Measurements from ENCODE around the gene TLCD2. TPM values are rescaled to one million over a fixed set of nuclear protein-coding genes. Genes with fewer than 3 reads are reported as not detected.

TLCD2 gene
- total RNA-seq, 1 donor from 2014 or later, result 12.7 TPM

DNA sequence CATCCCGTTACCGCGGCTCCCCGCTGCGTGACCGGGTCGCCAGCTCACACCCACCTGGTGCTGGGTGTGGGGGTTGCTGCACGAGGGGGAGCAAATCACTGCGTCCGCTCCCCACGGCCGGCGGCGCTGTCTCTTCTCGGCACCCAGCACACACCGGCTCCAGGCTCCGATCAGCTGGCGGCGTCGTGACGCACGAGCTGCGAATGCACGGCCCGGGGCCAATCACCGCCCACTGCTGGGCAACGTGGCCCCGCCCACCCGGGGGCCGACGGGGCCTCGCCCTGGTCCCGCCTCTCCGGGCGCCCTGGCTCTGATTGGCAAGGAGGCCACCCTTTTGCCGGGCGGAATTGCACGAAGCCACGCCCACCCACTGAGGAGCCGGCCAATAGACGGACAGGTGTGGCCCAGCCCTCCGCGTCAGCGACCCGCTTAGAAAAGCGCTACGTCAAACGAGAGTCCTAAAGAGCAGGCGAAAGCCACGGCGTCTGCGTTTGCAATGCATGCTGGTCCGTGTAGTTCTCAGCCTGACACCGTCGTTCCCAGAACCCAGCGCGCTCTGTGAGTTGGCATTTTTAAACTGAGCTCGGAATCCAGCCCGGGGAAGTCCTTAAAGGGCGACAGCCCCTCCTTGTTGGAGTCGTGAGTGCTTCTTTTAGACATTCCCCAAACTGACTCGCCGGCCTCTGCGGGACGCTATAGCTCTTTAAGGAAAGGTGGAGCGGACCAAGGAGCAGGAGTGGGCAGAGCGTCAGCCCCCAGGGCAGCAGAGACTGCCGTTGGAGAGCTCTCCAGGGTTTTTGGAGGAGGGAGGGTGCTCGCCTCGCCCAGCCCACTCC, 6.1 kb upstream of the TLCD2 start:
- TF ChIP-seq, protein P1, sequence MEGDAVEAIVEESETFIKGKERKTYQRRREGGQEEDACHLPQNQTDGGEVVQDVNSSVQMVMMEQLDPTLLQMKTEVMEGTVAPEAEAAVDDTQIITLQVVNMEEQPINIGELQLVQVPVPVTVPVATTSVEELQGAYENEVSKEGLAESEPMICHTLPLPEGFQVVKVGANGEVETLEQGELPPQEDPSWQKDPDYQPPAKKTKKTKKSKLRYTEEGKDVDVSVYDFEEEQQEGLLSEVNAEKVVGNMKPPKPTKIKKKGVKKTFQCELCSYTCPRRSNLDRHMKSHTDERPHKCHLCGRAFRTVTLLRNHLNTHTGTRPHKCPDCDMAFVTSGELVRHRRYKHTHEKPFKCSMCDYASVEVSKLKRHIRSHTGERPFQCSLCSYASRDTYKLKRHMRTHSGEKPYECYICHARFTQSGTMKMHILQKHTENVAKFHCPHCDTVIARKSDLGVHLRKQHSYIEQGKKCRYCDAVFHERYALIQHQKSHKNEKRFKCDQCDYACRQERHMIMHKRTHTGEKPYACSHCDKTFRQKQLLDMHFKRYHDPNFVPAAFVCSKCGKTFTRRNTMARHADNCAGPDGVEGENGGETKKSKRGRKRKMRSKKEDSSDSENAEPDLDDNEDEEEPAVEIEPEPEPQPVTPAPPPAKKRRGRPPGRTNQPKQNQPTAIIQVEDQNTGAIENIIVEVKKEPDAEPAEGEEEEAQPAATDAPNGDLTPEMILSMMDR (IDR thresholded peaks at IDR 0.05), result peak; percentile 12
- H3K4me1 ChIP-seq, result peaks cover 50% of the 10 kb centered on the region
- intact Hi-C loops (cut with DNase I), result loop anchor here (10.0 kb wide), 2 partner anchors 69 to 109 kb away; partner anchors contain the start of gene SMYD4

DNA sequence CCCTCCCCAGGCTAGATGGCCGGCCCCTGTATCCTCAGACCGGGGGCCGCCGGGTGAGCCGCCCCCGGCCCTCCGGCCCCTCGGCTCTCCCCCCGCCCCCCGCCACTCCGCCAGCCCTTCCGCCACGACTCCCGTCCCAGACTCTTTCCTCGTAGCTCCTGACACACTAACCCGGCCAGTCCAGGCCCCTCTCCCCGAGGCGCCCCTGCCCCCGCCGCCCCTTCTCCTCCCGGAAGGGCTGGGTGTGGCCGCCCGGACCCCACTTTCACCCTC, 5.6 kb upstream of the TLCD2 start:
- peaks cover 50% of the 10 kb centered on the region for H3K4me1 ChIP-seq
- no peaks in the 10 kb centered on the region for H3K27me3 ChIP-seq
- H3K4me3 ChIP-seq, result peak overlapping the region; percentile 90
- H3K27ac ChIP-seq, result peak overlapping the region; percentile 98
- TF ChIP-seq, protein P1 (IDR thresholded peaks at IDR 0.05), result no peak
- H3K36me3 ChIP-seq, result peaks cover 32% of the 10 kb centered on the region
- intact Hi-C loops (cut with DNase I), result loop anchor here (10.0 kb wide), 2 partner anchors 69 to 109 kb away; partner anchors contain the start of gene SMYD4
- no peaks in the 10 kb centered on the region for H3K9me3 ChIP-seq
- DNase-seq (no peak), ATAC-seq (no peak)

More for the DNA sequence above, 6.1 kb upstream of the TLCD2 start:
- H3K36me3 ChIP-seq, result peaks cover 29% of the 10 kb centered on the region
- peak; percentile 100 for DNase-seq
- no peaks in the 10 kb centered on the region for H3K9me3 ChIP-seq
- peak overlapping the region; percentile 90 for H3K4me3 ChIP-seq
- H3K27me3 ChIP-seq, result no peaks in the 10 kb centered on the region
- H3K27ac ChIP-seq, result peak overlapping the region; percentile 98
- ATAC-seq, result peak; percentile 84

GRCh38 chr17:1714980-1715802, 5.0 kb upstream of the TLCD2 start:
- peak; percentile 93 for DNase-seq
- peak; percentile 49 for ATAC-seq
- Histone ChIP-seq H3K27me3 (no peaks in the 10 kb centered on the region), H3K36me3 (peaks cover 32% of the 10 kb centered on the region), H3K4me1 (peaks cover 50% of the 10 kb centered on the region), H3K4me3 (peak overlapping the region; percentile 90), H3K9me3 (no peaks in the 10 kb centered on the region), H3K27ac (peak overlapping the region; percentile 98)
- intact Hi-C loops (cut with DNase I), result loop anchor here (10.0 kb wide), 2 partner anchors 70 to 110 kb away; partner anchors contain the start of gene SMYD4
- TF ChIP-seq, protein P1 (IDR thresholded peaks at IDR 0.05), result no peak

DNA sequence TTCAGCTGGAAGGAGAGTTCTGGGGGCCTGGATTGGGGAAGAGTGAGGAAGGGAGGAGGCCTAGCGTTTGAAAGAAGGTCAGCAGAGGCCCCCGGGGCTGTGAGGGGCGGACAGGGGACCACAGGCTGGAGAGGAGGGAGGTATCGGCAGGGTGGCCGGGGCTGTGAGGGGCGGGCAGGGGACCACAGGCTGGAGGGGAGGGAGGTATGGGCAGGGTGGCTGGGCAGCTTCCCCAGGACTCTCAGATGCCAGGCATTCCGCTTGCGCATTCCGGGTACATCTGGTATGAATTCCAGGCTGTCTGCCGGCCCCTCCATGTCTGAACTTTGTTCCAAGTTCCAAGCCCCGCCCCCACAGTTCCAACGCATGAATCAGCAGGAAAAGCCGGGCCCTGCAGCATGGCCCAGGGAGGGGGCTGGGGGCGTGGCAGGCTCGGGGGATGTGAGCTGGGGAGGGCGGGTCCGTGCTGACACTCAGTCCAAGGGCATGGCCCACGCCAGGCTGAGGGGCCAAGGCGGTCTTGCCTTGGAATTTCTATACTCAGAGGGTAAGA, 4.3 kb upstream of the TLCD2 start:
- Histone ChIP-seq H3K9me3 (no peaks in the 10 kb centered on the region), H3K27me3 (no peaks in the 10 kb centered on the region), H3K27ac (peak overlapping the region; percentile 98), H3K4me3 (peak overlapping the region; percentile 90), H3K4me1 (peaks cover 54% of the 10 kb centered on the region), H3K36me3 (peaks cover 32% of the 10 kb centered on the region)
- TF ChIP-seq, protein P1 (IDR thresholded peaks at IDR 0.05), result no peak
- DNase-seq (peak; percentile 98), ATAC-seq (peak; percentile 36)
- intact Hi-C loops (cut with DNase I), result loop anchor here (10.0 kb wide), 2 partner anchors 70 to 110 kb away; partner anchors contain the start of gene SMYD4

GRCh38 chr17:1713878-1714426, 3.8 kb upstream of the TLCD2 start:
- intact Hi-C loops (cut with DNase I), result loop anchor here (10.0 kb wide), 2 partner anchors 71 to 111 kb away; partner anchors contain the start of gene SMYD4
- peak overlapping the region; percentile 90 for H3K4me3 ChIP-seq
- ATAC-seq (no peak), DNase-seq (peak; percentile 71)
- H3K4me1 ChIP-seq, result peaks cover 60% of the 10 kb centered on the region
- no peaks in the 10 kb centered on the region for H3K27me3 ChIP-seq
- H3K9me3 ChIP-seq, result no peaks in the 10 kb centered on the region
- peak overlapping the region; percentile 98 for H3K27ac ChIP-seq
- H3K36me3 ChIP-seq, result peaks cover 32% of the 10 kb centered on the region
- TF ChIP-seq, protein P1 (IDR thresholded peaks at IDR 0.05), result peak; percentile 43
